DOHH2 (cell line): Measurements from ENCODE around the gene ARHGAP11B.
"Not testable (repeated sequence)": the region's sequence is repeated elsewhere in the genome, so short reads cannot be mapped to it uniquely, and the experiment has no call there.

Experiments
- H3F3A ChIP-seq: fragments of 200-600 bp; sonication (generic), shearing (Covaris generic); 2 replicates; pipeline ENCODE4 v1.6.0; 2016; ENCODE audit warnings: antibody characterized with exemption, mild to moderate bottlenecking; ENCODE audit not compliant: control insufficient read depth, insufficient read depth
- H3K27ac ChIP-seq: fragments of 200-600 bp; sonication (generic); 2 replicates; pipeline ENCODE4 v1.5.1; 2014; ENCODE audit warnings: low read depth, mild to moderate bottlenecking, low read length, moderate library complexity
- H3K27me3 ChIP-seq: fragments of 200-600 bp; sonication (generic); 2 replicates; pipeline ENCODE4 v1.6.1; 2014; ENCODE audit warnings: mild to moderate bottlenecking, low read length, mixed read lengths; ENCODE audit not compliant: control insufficient read depth
- H3K36me3 ChIP-seq: fragments of 200-600 bp; sonication (generic); 2 replicates; pipeline ENCODE4 v1.6.1; 2014; ENCODE audit warnings: mild to moderate bottlenecking, low read length, moderate library complexity, mixed read lengths; ENCODE audit not compliant: control insufficient read depth
- H3K4me1 ChIP-seq: fragments of 200-600 bp; sonication (generic); 2 replicates; pipeline ENCODE4 v1.6.1; 2014; ENCODE audit warnings: mild to moderate bottlenecking, low read length, mixed read lengths; ENCODE audit not compliant: control insufficient read depth
- H3K4me2 ChIP-seq: fragments of 200-600 bp; sonication (generic); 2 replicates; pipeline ENCODE4 v1.6.0; 2014; ENCODE audit warnings: mild to moderate bottlenecking, low read length, moderate library complexity
- H3K4me3 ChIP-seq: fragments of 200-600 bp; sonication (generic); 2 replicates; pipeline ENCODE4 v1.5.1; 2014; ENCODE audit warnings: mild to moderate bottlenecking, low read length, mixed read lengths
- H3K79me2 ChIP-seq: fragments of 200-600 bp; sonication (generic); 2 replicates; pipeline ENCODE4 v1.6.1; 2014; ENCODE audit warnings: mild to moderate bottlenecking, low read length, mixed read lengths; ENCODE audit not compliant: control insufficient read depth
- H3K9me2 ChIP-seq: fragments of 200-600 bp; sonication (generic); replicated peaks from 2 replicates; pipeline ENCODE4 v1.6.1; 2014; ENCODE audit warnings: mild to moderate bottlenecking, low read length, mixed read lengths; ENCODE audit not compliant: control insufficient read depth
- H3K9me3 ChIP-seq: fragments of 200-600 bp; sonication (generic); 2 replicates; pipeline ENCODE4 v1.6.1; 2014; ENCODE audit warnings: antibody characterized with exemption, low read length, mixed read lengths; ENCODE audit not compliant: control insufficient read depth, insufficient read depth
- H4K20me1 ChIP-seq: fragments of 200-600 bp; sonication (generic); 2 replicates; pipeline ENCODE4 v1.6.0; 2014; ENCODE audit warnings: low read depth, mild to moderate bottlenecking, antibody characterized with exemption, low read length, moderate library complexity; ENCODE audit not compliant: control insufficient read depth, insufficient read depth
- CTCF ChIP-seq: fragments of 200-600 bp; sonication (generic); IDR thresholded peaks from one replicate; pipeline ENCODE4 v1.5.1; 2014; ENCODE audit warnings: antibody characterized with exemption, mild to moderate bottlenecking, low read depth, low read length; ENCODE audit not compliant: poor library complexity, severe bottlenecking
- EZH2phosphoT487 ChIP-seq: fragments of 200-600 bp; sonication (generic); IDR thresholded peaks from 2 replicates; pipeline ENCODE4 v1.6.1; 2017; ENCODE audit warnings: borderline replicate concordance, mild to moderate bottlenecking, antibody characterized with exemption, low read length, moderate library complexity, mixed read lengths

Gene ARHGAP11B

GRCh38 chr15:30670056-30670455 lies 44.1 kb downstream of the ARHGAP11B start:
- no peaks in the 10 kb centered on the region for H4K20me1 ChIP-seq
- H3K9me2 ChIP-seq: no peaks in the 10 kb centered on the region
- no peak overlapping the region for H3K4me2 ChIP-seq
- no peak for TF ChIP-seq EZH2phosphoT487
- no peak overlapping the region for H3K27ac ChIP-seq
- H3F3A ChIP-seq: peaks cover 2% of the 10 kb centered on the region; the same call in 1 of the 2 replicates
- H3K27me3 ChIP-seq: no peaks in the 10 kb centered on the region
- no peak overlapping the region for H3K4me3 ChIP-seq
- peaks cover 64% of the 10 kb centered on the region for H3K36me3 ChIP-seq
- H3K9me3 ChIP-seq: no peaks in the 10 kb centered on the region
- H3K4me1 ChIP-seq: no peaks in the 10 kb centered on the region
- H3K79me2 ChIP-seq: peaks cover 9% of the 10 kb centered on the region

GRCh38 chr15:30671309-30671708 lies 45.4 kb downstream of the ARHGAP11B start:
- Histone ChIP-seq H3K4me1 (no peaks in the 10 kb centered on the region), H3K9me3 (no peaks in the 10 kb centered on the region), H3K27ac (no peak overlapping the region), H4K20me1 (no peaks in the 10 kb centered on the region), H3K9me2 (no peaks in the 10 kb centered on the region), H3K36me3 (peaks cover 55% of the 10 kb centered on the region), H3K27me3 (no peaks in the 10 kb centered on the region), H3K4me3 (no peak overlapping the region), H3K79me2 (0 out of 2 replicates have a peak, but pooled peaks cover 4% of the 10 kb centered on the region), H3K4me2 (no peak overlapping the region), H3F3A (peaks cover 5% of the 10 kb centered on the region; the same call in 1 of the 2 replicates)
- no peak for TF ChIP-seq EZH2phosphoT487
- no peak for TF ChIP-seq CTCF

- Histone ChIP-seq H3K9me2 (no peaks in the 10 kb centered on the region), H3K36me3 (peaks cover 24% of the 10 kb centered on the region), H3K4me3 (no peak overlapping the region), H3F3A (peaks cover 5% of the 10 kb centered on the region; the same call in 1 of the 2 replicates), H4K20me1 (no peaks in the 10 kb centered on the region), H3K4me1 (no peaks in the 10 kb centered on the region), H3K27ac (no peak overlapping the region), H3K9me3 (no peaks in the 10 kb centered on the region), H3K4me2 (no peak overlapping the region), H3K79me2 (no peaks in the 10 kb centered on the region), H3K27me3 (no peaks in the 10 kb centered on the region)
- no peak for TF ChIP-seq EZH2phosphoT487
Observed at GRCh38 chr15:30675126-30675525, 49.2 kb downstream of the ARHGAP11B start.

- not testable (repeated sequence) for H3K4me1 ChIP-seq, H3K4me3 ChIP-seq, H4K20me1 ChIP-seq, H3K79me2 ChIP-seq, H3K27me3 ChIP-seq, H3F3A ChIP-seq, H3K9me2 ChIP-seq, H3K4me2 ChIP-seq, H3K27ac ChIP-seq, H3K9me3 ChIP-seq
- peaks cover 16% of the 10 kb centered on the region for H3K36me3 ChIP-seq
Observed at GRCh38 chr15:30675891-30676290, 50.0 kb downstream of the ARHGAP11B start.

- not testable (repeated sequence) for H3K36me3 ChIP-seq, H3K9me3 ChIP-seq, H4K20me1 ChIP-seq, H3K4me2 ChIP-seq, H3K27me3 ChIP-seq, H3K4me1 ChIP-seq, H3K79me2 ChIP-seq, H3K9me2 ChIP-seq, H3K27ac ChIP-seq, H3K4me3 ChIP-seq, H3F3A ChIP-seq
Observed at GRCh38 chr15:30680997-30681396, 55.1 kb downstream of the ARHGAP11B start.

GRCh38 chr15:30685709-30686285 lies 59.9 kb downstream of the ARHGAP11B start:
- H4K20me1 ChIP-seq, H3K9me3 ChIP-seq, H3K27ac ChIP-seq: not testable (repeated sequence)

GRCh38 chr15:30686651-30687050 lies 60.7 kb downstream of the ARHGAP11B start:
- not testable (repeated sequence) for H3K27ac ChIP-seq, H4K20me1 ChIP-seq, H3K79me2 ChIP-seq, H3K4me2 ChIP-seq, H3K4me1 ChIP-seq, H3K9me2 ChIP-seq, H3K4me3 ChIP-seq, H3K27me3 ChIP-seq, H3K9me3 ChIP-seq, H3K36me3 ChIP-seq, H3F3A ChIP-seq

More at GRCh38 chr15:30685709-30686285, 59.9 kb downstream of the ARHGAP11B start:
- H3F3A ChIP-seq, H3K79me2 ChIP-seq, H3K4me1 ChIP-seq, H3K4me2 ChIP-seq, H3K27me3 ChIP-seq, H3K4me3 ChIP-seq, H3K9me2 ChIP-seq, H3K36me3 ChIP-seq: not testable (repeated sequence)
